HFFc6 (cell line): ENCODE data around the gene PURB. TPM values are rescaled to one million over a fixed set of nuclear protein-coding genes. Genes with fewer than 3 reads are reported as not detected.

ENCODE experiments used
- DNase-seq: peaks from one replicate; pipeline ENCODE4 v3.0.0-alpha.2; 2018
- H3K27ac Mint-ChIP-seq: 2 replicates; pipeline ENCODE4 v1.8.0; 2020; ENCODE audit warnings: mild to moderate bottlenecking, mixed read lengths
- H3K27me3 Mint-ChIP-seq: 2 replicates; pipeline ENCODE4 v1.8.0; 2021; ENCODE audit warnings: mild to moderate bottlenecking, moderate library complexity, mixed read lengths; ENCODE audit not compliant: insufficient read depth
- H3K36me3 Mint-ChIP-seq: 2 replicates; pipeline ENCODE4 v1.8.0; 2021; ENCODE audit warnings: low read depth, mixed read lengths
- H3K4me1 Mint-ChIP-seq: 2 replicates; pipeline ENCODE4 v1.8.0; 2020; ENCODE audit warnings: low read depth, mixed read lengths
- H3K4me3 Mint-ChIP-seq: 2 replicates; pipeline ENCODE4 v1.8.0; 2020; ENCODE audit warnings: mild to moderate bottlenecking, moderate library complexity, mixed read lengths
- H3K9me3 Mint-ChIP-seq: 2 replicates; pipeline ENCODE4 v1.8.0; 2020; ENCODE audit warnings: mild to moderate bottlenecking, mixed read lengths
- CTCF ChIP-seq: fragments of 200-600 bp; sonication (generic); IDR thresholded peaks from 2 replicates; pipeline ENCODE4 v1.5.0; 2021; ENCODE audit warnings: antibody characterized with exemption, mild to moderate bottlenecking
- total RNA-seq, 6 experiments: library from RNA; stranded (reverse); fragmentation: NEBNext Ultra II Directional; extraction: Animal tissue kit (Norgen Biotek cat#: 25700); gene quantifications; 2 replicates in 1 of 6; 3 replicates in 5 of 6; pipeline ENCODE4 v1.2.3, GENCODE V29; 2021

PURB gene
- total RNA-seq, 6 experiments from 2014 or later = 22.2 to 32.2 (median 26.0) TPM

- no peak for TF ChIP-seq CTCF
- DNase-seq = no peak
- H3K4me1 Mint-ChIP-seq = no peaks in the 10 kb centered on the region
- no peak overlapping the region for H3K4me3 Mint-ChIP-seq
- no peaks in the 10 kb centered on the region for H3K9me3 Mint-ChIP-seq
- no peaks in the 10 kb centered on the region for H3K27me3 Mint-ChIP-seq
- peaks cover 17% of the 10 kb centered on the region for H3K36me3 Mint-ChIP-seq
- no peak overlapping the region for H3K27ac Mint-ChIP-seq
Measured at GRCh38 chr7:44838751-44839150, 46.6 kb downstream of the PURB start.

DNA sequence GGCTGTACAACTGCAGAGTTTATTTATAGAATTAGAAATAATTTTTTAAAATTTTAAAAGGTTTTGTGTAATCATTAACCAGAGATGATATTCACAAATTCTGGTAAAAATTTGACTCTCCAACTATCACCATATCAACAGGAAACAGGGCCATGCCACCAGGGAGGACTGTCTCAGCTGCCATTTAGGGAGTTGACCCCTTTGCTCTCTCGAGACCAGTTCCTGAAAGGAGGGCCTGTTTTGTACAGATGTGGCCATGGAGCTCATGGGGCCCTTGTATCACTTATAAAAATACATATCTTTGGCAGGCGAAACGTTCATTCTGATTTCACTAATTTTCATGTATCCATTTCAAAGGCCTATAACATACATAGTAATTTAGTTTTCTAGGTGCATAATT is 57.8 kb downstream of the PURB start:
- H3K4me1 Mint-ChIP-seq = peaks cover 32% of the 10 kb centered on the region
- no peak for DNase-seq
- H3K36me3 Mint-ChIP-seq = peaks cover 14% of the 10 kb centered on the region
- H3K27ac Mint-ChIP-seq = no peak overlapping the region
- H3K9me3 Mint-ChIP-seq = no peaks in the 10 kb centered on the region
- H3K4me3 Mint-ChIP-seq = no peak overlapping the region
- H3K27me3 Mint-ChIP-seq = peaks cover 1% of the 10 kb centered on the region; the same call in 1 of the 2 replicates
- TF ChIP-seq CTCF = no peak

Other genes starting within 250 kb of the PURB start
- 10 to 100 TPM; 33.2 to 42.4 (median 36.6) TPM for gene ZMIZ2, start 136.7 kb downstream of the PURB start, total RNA-seq
- gene PPIA, start 88.8 kb downstream of the PURB start, total RNA-seq = 1,000 to 10,000 TPM; 2,348 to 2,538 (median 2,460) TPM
- gene H2AZ2, start 37.4 kb downstream of the PURB start, total RNA-seq = 100 to 1,000 TPM; 128 to 215 (median 185) TPM
- not detected for gene MYO1G, start 93.5 kb upstream of the PURB start, total RNA-seq
- gene CCM2, start 114.7 kb upstream of the PURB start, total RNA-seq = 10 to 100 TPM; 50.3 to 57.4 (median 52.7) TPM
- gene NACAD, start 203.4 kb upstream of the PURB start, total RNA-seq = 10 to 100 TPM in 2 of 6 experiments, 1 to 10 TPM in 4; 5.5 to 10.5 (median 9.6) TPM
- gene TBRG4, start 226.2 kb upstream of the PURB start, total RNA-seq = 10 to 100 TPM; 53.8 to 68.1 (median 61.2) TPM